Retinal pigment epithelial cell (primary cell): ENCODE data around the gene HNRNPU.
A peak's percentile ranks its signal among the peaks of the same experiment; 100 is the strongest.

Experiments
- DNase-seq: peaks from one replicate; pipeline ENCODE4 v3.0.0-alpha.2; 2010; ENCODE audit warnings: low read depth
- H3K4me3 ChIP-seq: 2 replicates; pipeline ENCODE4 v1.5.1; 2011; ENCODE audit warnings: mild to moderate bottlenecking, low read length, control low read depth, moderate library complexity
- CTCF ChIP-seq: conservative IDR thresholded peaks from 2 replicates; pipeline ENCODE4 v1.5.1; 2011; ENCODE audit warnings: low read depth, low read length, control low read depth, inconsistent platforms

HNRNPU gene

GRCh38 chr1:244864253-244865027 lies at the start of gene HNRNPU:
HNRNPU (minus strand) TSS chr1:244864543; CDS start chr1:244864307, 236 bp downstream.
- H3K4me3 ChIP-seq: peak within 1 kb of the TSS; percentile 82
- peak; percentile 85 for DNase-seq
- peak; percentile 26 for TF ChIP-seq CTCF

- no peak overlapping the region for H3K4me3 ChIP-seq
- TF ChIP-seq CTCF: no peak
- DNase-seq: no peak
Observed at GRCh38 chr1:244913806-244914205, 49.5 kb upstream of the HNRNPU start.

DNA sequence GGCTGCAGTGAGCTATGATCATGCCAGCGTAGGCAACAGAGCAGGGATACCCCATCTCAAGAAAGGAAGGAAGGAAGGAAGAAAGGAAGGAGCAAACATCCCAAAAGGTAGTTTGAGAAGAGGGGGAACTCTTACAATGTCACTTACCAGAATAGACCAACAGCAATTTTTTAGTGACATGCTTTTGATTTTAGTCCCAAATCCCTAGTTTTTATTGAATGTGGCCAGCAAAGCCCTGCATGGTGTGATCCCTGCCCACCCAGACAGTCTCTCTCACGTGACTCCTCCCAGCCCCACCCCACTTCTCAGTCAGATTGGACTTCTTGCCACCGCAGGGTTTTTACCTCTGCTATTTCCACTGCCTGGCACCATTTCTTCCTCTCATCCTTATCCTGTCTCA lies 39.8 kb upstream of the HNRNPU start:
- no peak for TF ChIP-seq CTCF
- no peak for DNase-seq
- H3K4me3 ChIP-seq: no peak overlapping the region

GRCh38 chr1:244901400-244902015 lies 37.2 kb upstream of the HNRNPU start:
- no peak for DNase-seq
- no peak overlapping the region for H3K4me3 ChIP-seq
- no peak for TF ChIP-seq CTCF

GRCh38 chr1:244897476-244898254 lies 33.3 kb upstream of the HNRNPU start:
- TF ChIP-seq CTCF: no peak
- no peak overlapping the region for H3K4me3 ChIP-seq
- no peak for DNase-seq

DNA sequence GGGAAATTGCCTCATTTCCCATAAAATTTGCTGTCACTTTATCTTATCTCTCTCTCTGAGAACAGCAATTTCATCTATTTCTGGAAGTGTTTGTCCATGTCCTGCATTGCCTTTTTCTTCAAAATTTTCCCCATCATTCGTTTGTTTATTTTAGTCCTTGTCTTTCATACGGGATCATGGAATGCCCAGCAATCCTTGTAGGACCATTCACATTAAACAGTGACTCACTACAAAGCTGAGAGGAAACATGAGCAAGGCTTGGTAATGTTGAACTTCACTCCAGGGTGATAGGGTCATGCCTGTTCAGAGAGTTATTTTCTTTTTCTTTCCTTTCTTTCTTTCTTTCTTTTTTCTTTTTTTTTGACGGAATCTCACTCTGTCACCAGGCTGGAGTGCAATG lies 32.2 kb upstream of the HNRNPU start:
- no peak overlapping the region for H3K4me3 ChIP-seq
- no peak for DNase-seq
- no peak for TF ChIP-seq CTCF
